ENCODE data around the gene BRPF3. TPM values are rescaled to one million over a fixed set of nuclear protein-coding genes. Genes with fewer than 3 reads are reported as not detected.

The BRPF3 gene
- total RNA-seq, 1 experiment from 2014 or later = 10.0 TPM

DNA sequence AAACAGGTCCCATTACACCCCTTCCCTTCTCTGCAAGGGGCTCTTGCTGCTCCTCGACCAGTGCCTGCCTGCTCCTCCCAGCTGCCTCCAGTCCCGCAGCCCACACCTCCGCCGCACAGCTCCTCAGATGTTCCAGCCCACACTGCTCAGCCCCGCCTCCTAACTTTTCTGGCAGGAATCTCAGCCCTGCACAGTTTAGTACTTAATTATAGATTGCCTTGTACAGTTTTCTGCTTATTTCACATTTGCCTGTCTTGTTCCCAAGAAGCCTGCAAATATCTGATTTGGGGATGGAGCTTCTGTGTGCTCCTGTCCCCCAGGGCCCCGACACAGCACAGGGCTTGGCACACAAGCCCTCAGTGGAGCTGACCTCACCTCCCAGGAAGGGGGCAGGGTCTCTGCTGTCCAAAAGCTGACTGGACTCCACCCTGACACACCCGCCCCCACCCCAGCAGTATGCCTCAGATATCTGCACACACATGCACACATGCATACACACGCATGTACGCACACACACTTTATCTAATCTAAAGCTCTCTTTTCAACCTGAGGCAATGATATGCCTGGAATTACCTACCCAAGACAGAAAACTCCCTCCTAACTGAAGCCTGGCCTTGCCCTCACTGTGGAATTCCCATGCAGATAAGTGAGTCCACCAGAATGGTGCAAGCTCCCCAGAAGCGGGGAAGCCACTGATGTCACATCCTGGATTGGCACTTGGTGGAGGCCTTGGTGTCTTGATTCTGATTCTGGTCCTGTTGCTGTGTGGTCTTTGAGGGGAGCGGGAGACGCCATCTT lies 72.1 kb downstream of the BRPF3 start:
- peak; percentile 33 for DNase-seq (ENCODE audit: low read depth)

DNA sequence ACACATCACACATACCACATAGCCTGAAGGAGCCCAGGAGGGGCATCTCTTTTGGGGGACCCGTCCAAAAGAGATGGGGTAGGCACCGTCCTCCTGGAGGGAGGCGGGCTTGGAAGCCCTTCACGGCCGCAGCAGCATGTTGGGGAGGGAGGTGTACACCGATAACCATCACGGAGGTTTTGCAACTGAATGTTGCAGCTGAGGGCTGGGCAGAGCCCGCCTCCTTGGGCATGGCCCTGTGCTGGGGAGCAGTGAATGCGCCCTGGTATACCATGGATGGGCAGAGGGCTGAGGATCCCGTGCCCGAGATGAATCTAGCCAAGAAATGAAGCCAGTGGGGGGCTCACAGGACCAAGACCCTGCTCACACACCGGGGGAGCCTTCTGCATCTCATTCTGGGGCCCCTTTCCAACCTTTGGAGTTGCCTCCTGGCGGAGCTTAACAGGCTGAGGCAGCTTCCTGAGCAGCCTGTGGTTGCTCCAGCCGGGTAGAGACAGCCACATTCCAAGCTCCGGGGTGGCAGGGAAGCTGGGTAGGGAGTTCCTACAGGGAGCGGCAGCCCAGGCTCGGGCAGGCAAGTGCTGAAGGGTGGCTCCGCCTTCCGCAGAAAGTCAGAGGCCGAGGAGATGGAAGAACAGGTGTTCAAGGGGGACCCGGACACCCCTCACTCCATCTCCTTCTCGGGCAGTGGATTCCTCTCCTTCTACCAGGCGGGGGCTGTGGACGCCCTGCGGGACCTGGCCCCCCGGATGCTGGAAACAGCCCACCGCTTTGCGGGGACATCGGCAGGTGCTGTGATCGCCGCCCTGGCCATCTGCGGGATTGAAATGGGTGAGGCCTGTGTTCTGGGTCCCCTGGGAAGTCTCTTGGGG lies 73.5 kb downstream of the BRPF3 start, which contains the start of gene PNPLA1:
Gene PNPLA1, plus strand, starts transcription at position 227 of the 872 bp plus-strand sequence. Its CDS starts 400 bp downstream, at position 627.
- DNase-seq (ENCODE audit: low read depth) = peak; percentile 28

GRCh38 chr6:36272234-36272633 lies 75.7 kb downstream of the BRPF3 start:
- no peak for DNase-seq (ENCODE audit: low read depth)

DNA sequence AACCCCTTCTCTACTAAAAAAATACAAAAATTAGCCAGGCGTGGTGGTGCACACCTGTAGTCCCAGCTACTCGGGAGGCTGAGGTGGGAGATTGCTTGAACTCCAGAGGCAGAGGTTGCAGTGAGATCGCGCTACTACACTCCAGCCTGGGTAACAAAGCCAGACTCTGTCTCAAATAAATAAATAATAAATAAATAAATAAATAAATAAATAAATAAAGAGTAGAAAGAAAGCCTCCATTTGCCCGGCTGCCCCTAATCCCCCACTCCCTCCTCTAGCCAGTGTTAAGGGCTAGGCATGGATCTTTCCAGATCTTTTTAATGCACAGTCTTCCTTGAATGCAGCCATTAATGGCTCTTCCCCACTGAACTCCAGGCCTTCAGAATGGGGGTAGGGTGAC lies 76.5 kb downstream of the BRPF3 start:
- no peak for DNase-seq (ENCODE audit: low read depth)

DNA sequence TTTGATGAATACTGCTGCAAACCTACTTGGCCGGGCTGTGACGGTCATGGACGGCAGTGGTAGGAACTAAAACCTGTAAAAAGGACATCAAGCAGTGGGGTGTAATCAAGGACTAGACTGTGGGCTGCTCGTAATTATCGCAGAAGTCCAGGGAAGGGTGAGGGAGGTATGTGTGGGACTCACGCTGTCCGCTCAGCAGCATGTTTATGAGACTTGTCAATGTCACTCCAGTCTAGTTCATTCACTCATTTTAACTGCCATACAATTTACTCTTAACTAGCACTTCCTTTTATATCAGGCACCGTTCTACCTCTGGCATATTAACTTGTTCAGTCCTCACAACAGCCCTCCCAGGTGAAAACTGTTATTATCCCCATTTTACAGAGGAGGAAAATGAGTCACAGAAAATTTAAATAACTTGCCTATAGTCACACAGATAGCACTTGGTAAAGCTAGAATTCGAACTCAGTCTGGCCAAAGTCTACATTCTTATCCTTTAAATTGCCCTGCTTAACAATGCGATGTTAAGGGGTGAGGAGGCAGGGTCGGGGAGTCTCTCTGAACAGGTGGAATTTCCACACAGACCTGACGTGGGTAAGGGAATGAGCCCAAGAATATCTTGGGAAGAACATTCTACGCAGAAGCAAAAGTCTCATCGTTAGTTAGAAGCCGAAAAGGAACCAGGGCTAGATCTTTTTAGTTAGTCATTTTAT lies 77.4 kb downstream of the BRPF3 start:
- no peak for DNase-seq (ENCODE audit: low read depth)

- no peak for DNase-seq (ENCODE audit: low read depth)
These were observed 80.3 kb downstream of the BRPF3 start for GRCh38 chr6:36276581-36277536.

GRCh38 chr6:36277946-36278470 lies 81.5 kb downstream of the BRPF3 start:
- no peak for DNase-seq (ENCODE audit: low read depth)

- DNase-seq (ENCODE audit: low read depth) = no peak
These were observed 83.9 kb downstream of the BRPF3 start for GRCh38 chr6:36280467-36280866.

GRCh38 chr6:36280983-36281382 lies 84.4 kb downstream of the BRPF3 start:
- no peak for DNase-seq (ENCODE audit: low read depth)

Other genes starting within 250 kb of the BRPF3 start
- not detected in 2 replicates for gene SLC26A8, start 172.1 kb upstream of the BRPF3 start, total RNA-seq (2014; rRNA removed; shearing (Covaris generic))
- gene MAPK14, start 168.9 kb upstream of the BRPF3 start, total RNA-seq (2014; rRNA removed; shearing (Covaris generic)) = 52.7 and 72.3 TPM in 2 replicates
- 0.18 and 0.46 TPM in 2 replicates for gene MAPK13, start 66.2 kb upstream of the BRPF3 start, total RNA-seq (2014; rRNA removed; shearing (Covaris generic))
- not detected in 2 replicates for gene PNPLA1, start 73.3 kb downstream of the BRPF3 start, total RNA-seq (2014; rRNA removed; shearing (Covaris generic))
- not detected in 2 replicates for gene BNIP5, start 140.1 kb downstream of the BRPF3 start, total RNA-seq (2014; rRNA removed; shearing (Covaris generic))
- gene ETV7, start 190.9 kb downstream of the BRPF3 start, total RNA-seq (2014; rRNA removed; shearing (Covaris generic)) = 0.69 and 0.83 TPM in 2 replicates
- gene PXT1, start 246.1 kb downstream of the BRPF3 start, total RNA-seq (2014; rRNA removed; shearing (Covaris generic)) = 0.03 TPM in 1 of 2 replicates, not detected in the other
- gene KCTD20, start 246.3 kb downstream of the BRPF3 start, total RNA-seq (2014; rRNA removed; shearing (Covaris generic)) = 93.1 and 107 TPM in 2 replicates

Measured in Daoy (cell line).